Mesodermal cell (in vitro differentiated cells): ENCODE data around the gene SPART.
"Not testable (repeated sequence)": the region's sequence is repeated elsewhere in the genome, so short reads cannot be mapped to it uniquely, and the experiment has no call there.

ENCODE experiments used
- H3K27ac ChIP-seq: 2 replicates; pipeline ENCODE4 v1.7.0; 2013; ENCODE audit warnings: mild to moderate bottlenecking, low read depth, low read length, moderate library complexity; ENCODE audit not compliant: severe bottlenecking
- H3K36me3 ChIP-seq: 2 replicates; pipeline ENCODE4 v1.7.1; 2013; ENCODE audit warnings: mild to moderate bottlenecking, low read length, moderate library complexity; ENCODE audit not compliant: control insufficient read depth, insufficient read depth
- H3K4me1 ChIP-seq: one replicate; pipeline ENCODE4 v1.7.1; 2013; ENCODE audit warnings: mild to moderate bottlenecking, low read length; ENCODE audit not compliant: insufficient read depth, control insufficient read depth, poor library complexity, severe bottlenecking
- H3K4me3 ChIP-seq: 2 replicates; pipeline ENCODE4 v1.7.0; 2013; ENCODE audit warnings: low read length, control low read depth, mild to moderate bottlenecking; ENCODE audit not compliant: insufficient read depth, poor library complexity, severe bottlenecking; ENCODE audit errors: extremely low read depth
- H3K9me3 ChIP-seq: 2 replicates; pipeline ENCODE4 v1.7.1; 2013; ENCODE audit warnings: mild to moderate bottlenecking, low read length, moderate library complexity; ENCODE audit not compliant: control insufficient read depth
- WGBS, 2 experiments: methylation state at CpG; one replicate each; pipeline ENCODE4 v1.1.5; 2013; ENCODE audit warnings: missing lambda C conversion rate in 2 of 2; ENCODE audit not compliant: insufficient coverage in 2 of 2; 5-methylcytosine and 5-hydroxymethylcytosine counted together

Gene SPART

DNA sequence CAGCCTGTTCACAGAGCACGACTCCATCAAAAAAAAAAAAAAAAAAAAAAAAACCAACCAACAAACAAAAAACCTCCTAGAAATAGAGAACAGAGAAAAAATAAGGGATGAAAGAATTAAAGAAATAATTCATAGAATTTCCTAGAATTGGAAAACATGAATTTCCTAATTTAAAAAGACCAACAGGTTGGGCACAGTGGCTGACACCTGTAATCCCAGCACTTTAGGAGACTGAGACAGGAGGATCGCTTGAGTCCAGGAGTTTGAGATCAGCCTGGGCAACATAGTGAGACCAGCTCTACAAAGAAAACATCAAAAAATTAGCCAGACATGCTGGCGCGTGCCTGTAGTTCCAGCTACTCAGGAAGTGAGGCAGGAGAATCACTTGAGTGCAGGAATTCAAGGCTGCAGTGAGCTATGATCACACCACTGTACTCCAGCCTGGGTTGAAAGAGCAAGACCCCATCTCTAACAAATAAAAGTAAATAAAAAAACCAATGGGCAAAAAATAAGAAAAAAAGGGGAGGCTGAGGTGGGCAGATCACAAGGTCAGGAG is 6.5 kb downstream of the SPART start:
- Histone ChIP-seq H3K36me3 (peaks cover 15% of the 10 kb centered on the region), H3K4me1 (peaks cover 24% of the 10 kb centered on the region), H3K27ac (no peak overlapping the region), H3K9me3 (no peaks in the 10 kb centered on the region), H3K4me3 (no peak overlapping the region)
- 89 to 100% methylated on average over 2 to 3 of the region's 4 CpGs for WGBS, 2 experiments

DNA sequence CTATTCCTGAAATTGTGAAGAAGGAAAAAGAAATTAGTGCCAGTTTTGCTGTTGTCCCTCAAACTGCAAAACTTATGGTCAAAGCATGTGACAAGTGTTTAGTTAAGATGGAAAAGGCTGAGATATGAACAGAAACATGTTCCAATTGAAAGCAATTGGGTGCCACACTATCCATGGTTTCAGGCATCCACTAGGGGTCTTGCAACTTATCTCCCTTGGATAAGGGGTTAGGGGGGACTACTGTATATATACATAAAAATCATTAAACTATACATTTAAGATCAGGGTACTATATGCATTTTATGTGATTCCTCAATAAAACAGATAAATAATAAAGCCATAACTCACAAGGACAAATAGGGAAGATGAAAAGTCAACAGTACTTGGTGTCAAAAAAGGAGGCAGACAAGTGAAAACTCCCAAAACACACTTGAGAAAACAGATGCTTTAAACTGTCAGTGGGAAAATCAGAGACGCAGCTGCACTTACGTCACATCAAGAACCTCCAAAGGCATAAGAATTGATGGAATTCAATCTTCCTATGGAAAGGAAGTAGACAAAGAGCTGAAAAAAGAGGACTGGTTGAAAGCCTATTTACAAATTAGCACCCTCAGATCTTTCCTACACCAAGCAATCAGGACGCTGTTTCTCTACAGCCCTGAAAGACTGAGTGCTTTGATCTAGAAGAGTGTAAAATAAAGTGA is 8.1 kb downstream of the SPART start:
- Histone ChIP-seq H3K36me3 (peaks cover 22% of the 10 kb centered on the region), H3K27ac (no peak overlapping the region), H3K9me3 (no peaks in the 10 kb centered on the region), H3K4me3 (no peak overlapping the region), H3K4me1 (peaks cover 24% of the 10 kb centered on the region)
- 55% methylated on average over 2 of the region's 3 CpGs; no CpG with 5 or more reads in 1 of the 2 experiments for WGBS, 2 experiments

- Histone ChIP-seq H3K27ac (no peak overlapping the region), H3K4me1 (no peaks in the 10 kb centered on the region), H3K36me3 (peaks cover 53% of the 10 kb centered on the region), H3K4me3 (no peak overlapping the region), H3K9me3 (no peaks in the 10 kb centered on the region)
These were observed 13.2 kb downstream of the SPART start for GRCh38 chr13:36332986-36333385.

GRCh38 chr13:36332255-36332654 is 13.9 kb downstream of the SPART start:
- H3K4me3 ChIP-seq, H3K4me1 ChIP-seq, H3K9me3 ChIP-seq, H3K27ac ChIP-seq: not testable (repeated sequence)
- H3K36me3 ChIP-seq: peaks cover 58% of the 10 kb centered on the region

DNA sequence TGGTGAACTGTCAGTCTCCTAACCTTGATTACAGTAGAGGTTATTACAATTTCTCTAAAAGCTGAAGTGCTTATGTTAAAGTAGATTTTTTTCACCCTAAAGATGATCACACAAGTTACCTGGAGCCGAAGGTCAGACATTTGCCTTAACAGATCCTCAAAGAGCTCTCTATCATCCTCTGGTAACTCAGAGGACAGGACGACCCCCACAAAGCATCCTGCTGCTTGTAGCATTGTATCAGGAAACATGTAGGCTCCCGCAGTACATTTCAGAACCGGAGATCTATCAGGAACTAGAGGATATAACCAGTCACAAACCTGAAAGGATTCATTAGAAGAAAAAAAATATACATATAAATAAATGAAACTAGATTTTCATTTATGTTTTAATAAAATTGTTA is 14.9 kb downstream of the SPART start:
- Histone ChIP-seq H3K36me3 (peaks cover 62% of the 10 kb centered on the region), H3K27ac (no peak overlapping the region), H3K4me1 (no peaks in the 10 kb centered on the region), H3K4me3 (no peak overlapping the region), H3K9me3 (no peaks in the 10 kb centered on the region)
- 20 to 83% methylated on average over 1 to 2 of the region's 4 CpGs for WGBS, 2 experiments

- Histone ChIP-seq H3K9me3 (no peaks in the 10 kb centered on the region), H3K4me3 (no peak overlapping the region), H3K27ac (no peak overlapping the region), H3K4me1 (peaks cover 2% of the 10 kb centered on the region), H3K36me3 (peaks cover 66% of the 10 kb centered on the region)
- no CpG with 5 or more reads among the region's 4 CpGs for WGBS, 2 experiments
These were observed 16.8 kb downstream of the SPART start for GRCh38 chr13:36329361-36329760.

GRCh38 chr13:36328821-36329220 is 17.4 kb downstream of the SPART start:
- H3K4me1 ChIP-seq: peaks cover 7% of the 10 kb centered on the region
- no peak overlapping the region for H3K4me3 ChIP-seq
- H3K9me3 ChIP-seq: no peaks in the 10 kb centered on the region
- WGBS, 2 experiments: 97 to 100% methylated on average over 2 of the region's 2 CpGs
- no peak overlapping the region for H3K27ac ChIP-seq
- H3K36me3 ChIP-seq: peaks cover 66% of the 10 kb centered on the region

DNA sequence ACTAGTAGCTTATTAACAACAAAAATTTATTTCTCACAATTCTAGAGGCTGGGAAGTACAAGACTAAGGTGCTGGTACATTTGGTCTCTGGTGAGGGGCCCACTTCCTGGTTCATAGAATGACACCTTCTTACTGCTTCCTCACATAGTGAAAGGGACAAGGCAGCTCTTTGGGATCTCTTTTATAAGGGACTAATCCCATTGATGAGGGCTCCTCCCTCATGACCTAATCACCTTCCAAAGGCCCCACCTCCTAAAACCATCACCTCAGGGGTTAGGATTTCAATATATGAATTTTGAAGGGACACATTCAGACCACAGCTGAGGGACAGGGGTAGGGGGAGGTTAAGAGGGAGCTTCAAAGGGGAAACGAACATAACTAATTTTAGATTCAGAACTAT is 20.3 kb downstream of the SPART start:
- no peaks in the 10 kb centered on the region for H3K9me3 ChIP-seq
- peaks cover 13% of the 10 kb centered on the region for H3K4me1 ChIP-seq
- H3K36me3 ChIP-seq: peaks cover 82% of the 10 kb centered on the region
- no peak overlapping the region for H3K27ac ChIP-seq
- WGBS, 2 experiments: no CpG with 5 or more reads among the region's 1 CpG
- H3K4me3 ChIP-seq: no peak overlapping the region

- WGBS, 2 experiments: 42 to 74% methylated on average over 4 of the region's 5 CpGs
These were observed 21.3 kb downstream of the SPART start for GRCh38 chr13:36324881-36325280.

DNA sequence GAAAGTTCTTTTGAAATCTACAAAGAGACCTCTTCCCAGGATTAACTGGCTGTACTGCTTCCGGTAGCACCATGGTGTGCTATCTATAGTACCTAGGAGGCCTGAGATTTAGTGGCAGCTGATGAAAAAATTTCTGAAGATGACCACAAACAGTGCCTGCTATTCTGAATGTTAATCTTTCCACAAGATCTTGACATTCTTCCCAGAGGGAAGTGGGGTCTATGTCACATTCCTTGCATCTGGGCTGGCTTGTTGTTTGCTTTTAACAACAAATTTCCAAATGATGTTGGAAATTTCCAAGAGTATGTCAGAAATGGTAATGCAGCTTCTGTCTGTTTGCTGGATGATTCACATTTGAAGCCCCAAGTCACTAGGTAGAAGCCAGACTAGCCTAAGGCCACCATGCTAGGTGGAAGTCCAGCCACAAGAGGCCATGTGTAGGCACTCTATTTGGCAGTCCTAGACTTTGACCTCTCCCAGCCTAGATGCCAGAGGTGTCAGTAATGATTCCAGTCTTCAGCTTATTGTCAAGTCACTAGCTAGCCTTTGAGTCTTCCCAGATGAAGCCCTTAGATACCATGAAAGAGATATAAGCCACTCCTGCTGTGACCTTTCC is 22.1 kb downstream of the SPART start:
- Histone ChIP-seq H3K27ac (peak overlapping the region; percentile 64), H3K9me3 (no peaks in the 10 kb centered on the region), H3K4me3 (no peak overlapping the region), H3K4me1 (peaks cover 13% of the 10 kb centered on the region), H3K36me3 (peaks cover 64% of the 10 kb centered on the region)
- WGBS, 2 experiments: 83% methylated on average over 1 of the region's 1 CpG; no CpG with 5 or more reads in 1 of the 2 experiments

More at GRCh38 chr13:36324881-36325280, 21.3 kb downstream of the SPART start:
- peaks cover 13% of the 10 kb centered on the region for H3K4me1 ChIP-seq
- not testable (repeated sequence) for H3K27ac ChIP-seq, H3K9me3 ChIP-seq, H3K4me3 ChIP-seq
- H3K36me3 ChIP-seq: peaks cover 71% of the 10 kb centered on the region

GRCh38 chr13:36323408-36323807 is 22.8 kb downstream of the SPART start:
- Histone ChIP-seq H3K9me3 (no peaks in the 10 kb centered on the region), H3K27ac (peak overlapping the region; percentile 64), H3K4me1 (peaks cover 13% of the 10 kb centered on the region), H3K4me3 (no peak overlapping the region), H3K36me3 (peaks cover 60% of the 10 kb centered on the region)
- WGBS, 2 experiments: 100% methylated on average over 2 of the region's 3 CpGs; no CpG with 5 or more reads in 1 of the 2 experiments
